Thyroid gland (tissue), 4 donors: ENCODE results near the gene CORO1A.

Experiments
- POLR2A ChIP-seq, 2 donors: fragments of 450-650 bp; IDR thresholded peaks; one replicate each; pipeline ENCODE4 v1.6.1; 2017; ENCODE audit warnings: antibody characterized with exemption in 2 of 2, mild to moderate bottlenecking in 2 of 2, moderate library complexity in 1 of 2
- TF ChIP-seq, protein P1 (sequence below), 6 experiments: fragments of 200-600 bp in 3 of 6; fragments of 450-650 bp in 3 of 6; sonication (generic) in 3 of 6; IDR thresholded peaks; one replicate each; pipeline ENCODE4 v1.5.1; 2016 to 2019; ENCODE audit warnings: antibody characterized with exemption in 6 of 6, mild to moderate bottlenecking in 2 of 6, inconsistent platforms in 1 of 6, moderate library complexity in 1 of 6

DNA sequence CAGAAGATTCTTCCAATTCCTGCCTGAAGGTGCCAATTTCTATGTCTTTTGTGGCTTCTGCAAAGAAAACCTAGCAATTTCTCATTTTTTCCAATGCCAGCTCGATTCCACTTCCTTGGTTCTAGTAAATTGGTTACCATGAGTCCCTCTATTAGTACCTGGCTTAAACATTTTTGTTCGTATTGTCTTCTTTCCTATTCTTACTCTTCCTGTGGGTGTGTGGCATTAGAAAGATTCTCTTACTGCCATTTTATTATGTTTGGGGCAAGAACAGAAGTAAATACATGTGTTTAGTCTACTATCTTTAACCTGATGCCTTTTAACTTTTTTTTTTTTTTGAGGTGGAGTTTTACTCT lies 40.1 kb upstream of the CORO1A start:
- TF ChIP-seq, protein P1, sequence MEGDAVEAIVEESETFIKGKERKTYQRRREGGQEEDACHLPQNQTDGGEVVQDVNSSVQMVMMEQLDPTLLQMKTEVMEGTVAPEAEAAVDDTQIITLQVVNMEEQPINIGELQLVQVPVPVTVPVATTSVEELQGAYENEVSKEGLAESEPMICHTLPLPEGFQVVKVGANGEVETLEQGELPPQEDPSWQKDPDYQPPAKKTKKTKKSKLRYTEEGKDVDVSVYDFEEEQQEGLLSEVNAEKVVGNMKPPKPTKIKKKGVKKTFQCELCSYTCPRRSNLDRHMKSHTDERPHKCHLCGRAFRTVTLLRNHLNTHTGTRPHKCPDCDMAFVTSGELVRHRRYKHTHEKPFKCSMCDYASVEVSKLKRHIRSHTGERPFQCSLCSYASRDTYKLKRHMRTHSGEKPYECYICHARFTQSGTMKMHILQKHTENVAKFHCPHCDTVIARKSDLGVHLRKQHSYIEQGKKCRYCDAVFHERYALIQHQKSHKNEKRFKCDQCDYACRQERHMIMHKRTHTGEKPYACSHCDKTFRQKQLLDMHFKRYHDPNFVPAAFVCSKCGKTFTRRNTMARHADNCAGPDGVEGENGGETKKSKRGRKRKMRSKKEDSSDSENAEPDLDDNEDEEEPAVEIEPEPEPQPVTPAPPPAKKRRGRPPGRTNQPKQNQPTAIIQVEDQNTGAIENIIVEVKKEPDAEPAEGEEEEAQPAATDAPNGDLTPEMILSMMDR (IDR thresholded peaks at IDR 0.05): no peak
- TF ChIP-seq POLR2A (IDR thresholded peaks at IDR 0.05): no peak
